GM20431 (cell line): Measurements from ENCODE around the gene AFTPH.

Source experiments
- in situ Hi-C: fragments of 300-500 bp; cut with MseI, MboI; formaldehyde crosslinking; loops from one replicate; pipeline ENCODE4 v1.15.0; 2020; ENCODE audit warnings: low sequenced_read_pairs; ENCODE audit not compliant: unreplicated experiment

Gene AFTPH

GRCh38 chr2:64523666-64524603 is at the start of gene AFTPH:
Gene AFTPH (plus strand): TSS chr2:64524328. CDS start chr2:64551475, 27,147 bp downstream.
- in situ Hi-C loops, result no loop called here

- in situ Hi-C loops, result no loop called here
These were observed 49.5 kb upstream of the AFTPH start for GRCh38 chr2:64474636-64475035.

GRCh38 chr2:64477037-64477436 is 47.1 kb upstream of the AFTPH start:
- in situ Hi-C loops, result no loop called here

GRCh38 chr2:64477979-64478378 is 46.1 kb upstream of the AFTPH start:
- in situ Hi-C loops, result no loop called here

GRCh38 chr2:64478502-64479230 is 45.5 kb upstream of the AFTPH start:
- in situ Hi-C loops, result no loop called here

- in situ Hi-C loops, result loop anchor here (10.0 kb wide), 2 partner anchors 145 to 435 kb away; no protein-coding TSS in a partner anchor
These were observed 44.6 kb upstream of the AFTPH start for GRCh38 chr2:64479259-64480117.

GRCh38 chr2:64481665-64482064 is 42.5 kb upstream of the AFTPH start:
- in situ Hi-C loops, result loop anchor here (10.0 kb wide), 2 partner anchors 147 to 437 kb away; no protein-coding TSS in a partner anchor

- in situ Hi-C loops, result loop anchor here (10.0 kb wide), 2 partner anchors 147 to 437 kb away; no protein-coding TSS in a partner anchor
These were observed 41.9 kb upstream of the AFTPH start for GRCh38 chr2:64482243-64482642.

GRCh38 chr2:64482765-64483504 is 41.2 kb upstream of the AFTPH start:
- in situ Hi-C loops, result loop anchor here (10.0 kb wide), 2 partner anchors 148 to 438 kb away; no protein-coding TSS in a partner anchor

GRCh38 chr2:64485331-64485730 is 38.8 kb upstream of the AFTPH start:
- in situ Hi-C loops, result loop anchor here (10.0 kb wide), 2 partner anchors 151 to 441 kb away; no protein-coding TSS in a partner anchor

- in situ Hi-C loops, result loop anchor here (10.0 kb wide), 2 partner anchors 151 to 441 kb away; no protein-coding TSS in a partner anchor
These were observed 38.2 kb upstream of the AFTPH start for GRCh38 chr2:64485961-64486360.

GRCh38 chr2:64487256-64488049 is 36.7 kb upstream of the AFTPH start:
- in situ Hi-C loops, result loop anchor here (10.0 kb wide), 2 partner anchors 153 to 443 kb away; no protein-coding TSS in a partner anchor

GRCh38 chr2:64488050-64488974 is 35.8 kb upstream of the AFTPH start:
- in situ Hi-C loops, result loop anchor here (10.0 kb wide), 2 partner anchors 154 to 444 kb away; no protein-coding TSS in a partner anchor

- in situ Hi-C loops, result loop anchor here (10.0 kb wide), 2 partner anchors 154 to 444 kb away; no protein-coding TSS in a partner anchor
These were observed 34.9 kb upstream of the AFTPH start for GRCh38 chr2:64489081-64489751.

- in situ Hi-C loops, result no loop called here
These were observed 32.7 kb upstream of the AFTPH start for GRCh38 chr2:64491426-64491825.

- in situ Hi-C loops, result no loop called here
These were observed 31.9 kb upstream of the AFTPH start for GRCh38 chr2:64492272-64492671.
